Stimulated activated CD8-positive, alpha-beta memory T cell treated with anti-CD3 and anti-CD28 coated beads, Interleukin-12 subunit alpha, Interleukin-12 subunit beta, amount 100 ng/mL, for 1 hour (primary cell): Measurements from ENCODE around the gene REEP3.

Experiments used
- DNase-seq: peaks from one replicate; pipeline ENCODE4 v3.0.0-alpha.2; 2020; ENCODE audit warnings: low read depth

REEP3 gene

GRCh38 chr10:63506554-63506953 lies 14.6 kb upstream of the REEP3 start:
- DNase-seq, result no peak

- no peak for DNase-seq
Measured at GRCh38 chr10:63515002-63515763, 6.0 kb upstream of the REEP3 start.

GRCh38 chr10:63516207-63516606 lies 5.0 kb upstream of the REEP3 start:
- DNase-seq, result no peak

- no peak for DNase-seq
Measured at GRCh38 chr10:63518690-63519288, 2.4 kb upstream of the REEP3 start.

- DNase-seq, result peak; percentile 12
Measured at GRCh38 chr10:63521416-63522276, 445 bp downstream of the REEP3 start.

- DNase-seq, result no peak
Measured at GRCh38 chr10:63522277-63522687, 1.1 kb downstream of the REEP3 start.

- DNase-seq, result no peak
Measured at GRCh38 chr10:63522995-63523394, 1.8 kb downstream of the REEP3 start.

- no peak for DNase-seq
Measured at GRCh38 chr10:63525021-63525420, 3.8 kb downstream of the REEP3 start.

- DNase-seq, result no peak
Measured at GRCh38 chr10:63527401-63527800, 6.2 kb downstream of the REEP3 start.

- no peak for DNase-seq
Measured at GRCh38 chr10:63528084-63528744, 7.0 kb downstream of the REEP3 start.

GRCh38 chr10:63530409-63530808 lies 9.2 kb downstream of the REEP3 start:
- DNase-seq, result no peak

GRCh38 chr10:63534723-63535122 lies 13.5 kb downstream of the REEP3 start:
- no peak for DNase-seq

GRCh38 chr10:63536698-63537097 lies 15.5 kb downstream of the REEP3 start:
- DNase-seq, result no peak

- no peak for DNase-seq
Measured at GRCh38 chr10:63537536-63537935, 16.3 kb downstream of the REEP3 start.

GRCh38 chr10:63539377-63539776 lies 18.2 kb downstream of the REEP3 start:
- DNase-seq, result no peak

- no peak for DNase-seq
Measured at GRCh38 chr10:63539994-63540393, 18.8 kb downstream of the REEP3 start.

- no peak for DNase-seq
Measured at GRCh38 chr10:63542835-63543575, 21.8 kb downstream of the REEP3 start.

GRCh38 chr10:63543576-63543962 lies 22.4 kb downstream of the REEP3 start:
- DNase-seq, result no peak

GRCh38 chr10:63544418-63544817 lies 23.2 kb downstream of the REEP3 start:
- no peak for DNase-seq

- no peak for DNase-seq
Measured at GRCh38 chr10:63547628-63548360, 26.6 kb downstream of the REEP3 start.

- no peak for DNase-seq
Measured at GRCh38 chr10:63548860-63549259, 27.7 kb downstream of the REEP3 start.
